Measurements from ENCODE around the gene GTF2H4.

GTF2H4 gene

GRCh38 chr6:30893666-30894065 lies 14.3 kb upstream of the GTF2H4 start:
- TF ChIP-seq, protein P1, sequence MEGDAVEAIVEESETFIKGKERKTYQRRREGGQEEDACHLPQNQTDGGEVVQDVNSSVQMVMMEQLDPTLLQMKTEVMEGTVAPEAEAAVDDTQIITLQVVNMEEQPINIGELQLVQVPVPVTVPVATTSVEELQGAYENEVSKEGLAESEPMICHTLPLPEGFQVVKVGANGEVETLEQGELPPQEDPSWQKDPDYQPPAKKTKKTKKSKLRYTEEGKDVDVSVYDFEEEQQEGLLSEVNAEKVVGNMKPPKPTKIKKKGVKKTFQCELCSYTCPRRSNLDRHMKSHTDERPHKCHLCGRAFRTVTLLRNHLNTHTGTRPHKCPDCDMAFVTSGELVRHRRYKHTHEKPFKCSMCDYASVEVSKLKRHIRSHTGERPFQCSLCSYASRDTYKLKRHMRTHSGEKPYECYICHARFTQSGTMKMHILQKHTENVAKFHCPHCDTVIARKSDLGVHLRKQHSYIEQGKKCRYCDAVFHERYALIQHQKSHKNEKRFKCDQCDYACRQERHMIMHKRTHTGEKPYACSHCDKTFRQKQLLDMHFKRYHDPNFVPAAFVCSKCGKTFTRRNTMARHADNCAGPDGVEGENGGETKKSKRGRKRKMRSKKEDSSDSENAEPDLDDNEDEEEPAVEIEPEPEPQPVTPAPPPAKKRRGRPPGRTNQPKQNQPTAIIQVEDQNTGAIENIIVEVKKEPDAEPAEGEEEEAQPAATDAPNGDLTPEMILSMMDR (IDR thresholded peaks at IDR 0.05; ENCODE audit: insufficient read depth, low read length, poor library complexity, severe bottlenecking) = no peak
- H3K36me3 ChIP-seq (ENCODE audit: control insufficient read depth, insufficient read depth, low read length) = peaks cover 17% of the 10 kb centered on the region
- H3K4me3 ChIP-seq (replicated peaks; ENCODE audit: low read depth, low read length) = no peak overlapping the region
- no peaks in the 10 kb centered on the region for H3K27me3 ChIP-seq (replicated peaks; ENCODE audit: control insufficient read depth, insufficient read depth, low read length)
- DNase-seq (ENCODE audit: extremely low read depth, insufficient read length) = no peak

DNA sequence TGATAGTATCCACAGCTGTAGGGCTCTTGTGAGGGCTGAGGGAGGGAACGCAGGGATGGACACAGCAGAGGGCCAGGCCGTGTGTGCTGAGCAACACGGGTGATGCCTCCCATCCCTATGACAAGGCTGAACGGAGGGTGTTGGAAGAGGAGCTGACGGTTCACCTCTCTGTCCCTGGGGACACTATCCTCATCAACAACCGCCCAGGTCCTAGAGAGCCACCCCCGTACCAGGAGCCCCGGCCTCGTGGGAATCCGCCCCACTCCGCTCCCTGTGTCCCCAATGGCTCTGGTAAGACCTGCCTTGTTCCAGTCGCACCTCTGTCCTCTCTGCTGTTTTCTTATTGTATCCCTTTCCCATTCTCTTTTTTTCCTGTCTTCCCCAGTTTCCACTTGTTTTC lies 13.6 kb upstream of the GTF2H4 start:
- no peaks in the 10 kb centered on the region for H3K27me3 ChIP-seq (replicated peaks; ENCODE audit: control insufficient read depth, insufficient read depth, low read length)
- no peak overlapping the region for H3K4me3 ChIP-seq (replicated peaks; ENCODE audit: low read depth, low read length)
- DNase-seq (ENCODE audit: extremely low read depth, insufficient read length) = no peak
- TF ChIP-seq, protein P1 (IDR thresholded peaks at IDR 0.05; ENCODE audit: insufficient read depth, low read length, poor library complexity, severe bottlenecking) = no peak
- H3K36me3 ChIP-seq (ENCODE audit: control insufficient read depth, insufficient read depth, low read length) = peaks cover 22% of the 10 kb centered on the region

DNA sequence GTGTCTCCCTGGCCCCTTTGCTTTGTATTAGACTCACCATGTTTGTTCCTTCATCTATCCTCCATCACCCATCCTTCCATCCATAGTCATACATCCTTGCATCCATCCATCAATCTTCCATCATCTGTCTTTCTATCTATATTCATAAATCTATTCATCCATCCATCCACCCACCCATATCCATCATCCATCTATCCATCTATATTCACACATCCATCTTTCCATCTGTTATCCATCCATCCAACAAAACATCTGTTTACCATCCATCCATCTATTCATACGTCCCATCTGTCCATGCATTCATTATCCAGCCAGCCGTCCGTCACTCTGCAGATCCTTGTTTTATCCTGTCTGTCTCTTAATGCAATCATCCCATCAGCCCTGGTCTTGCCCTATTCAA lies 13.1 kb upstream of the GTF2H4 start:
- DNase-seq (ENCODE audit: extremely low read depth, insufficient read length) = no peak
- Histone ChIP-seq H3K36me3 (ENCODE audit: control insufficient read depth, insufficient read depth, low read length) (peaks cover 20% of the 10 kb centered on the region), H3K4me3 (replicated peaks; ENCODE audit: low read depth, low read length) (no peak overlapping the region), H3K27me3 (replicated peaks; ENCODE audit: control insufficient read depth, insufficient read depth, low read length) (no peaks in the 10 kb centered on the region)
- TF ChIP-seq, protein P1 (IDR thresholded peaks at IDR 0.05; ENCODE audit: insufficient read depth, low read length, poor library complexity, severe bottlenecking) = no peak

- Histone ChIP-seq H3K4me3 (replicated peaks; ENCODE audit: low read depth, low read length) (no peak overlapping the region), H3K27me3 (replicated peaks; ENCODE audit: control insufficient read depth, insufficient read depth, low read length) (no peaks in the 10 kb centered on the region), H3K36me3 (ENCODE audit: control insufficient read depth, insufficient read depth, low read length) (peaks cover 18% of the 10 kb centered on the region)
- TF ChIP-seq, protein P1 (IDR thresholded peaks at IDR 0.05; ENCODE audit: insufficient read depth, low read length, poor library complexity, severe bottlenecking) = no peak
- DNase-seq (ENCODE audit: extremely low read depth, insufficient read length) = no peak
Observed at GRCh38 chr6:30895343-30895742, 12.7 kb upstream of the GTF2H4 start.

- Histone ChIP-seq H3K27me3 (replicated peaks; ENCODE audit: control insufficient read depth, insufficient read depth, low read length) (no peaks in the 10 kb centered on the region), H3K4me3 (replicated peaks; ENCODE audit: low read depth, low read length) (no peak overlapping the region), H3K36me3 (ENCODE audit: control insufficient read depth, insufficient read depth, low read length) (peaks cover 12% of the 10 kb centered on the region)
- TF ChIP-seq, protein P1 (IDR thresholded peaks at IDR 0.05; ENCODE audit: insufficient read depth, low read length, poor library complexity, severe bottlenecking) = no peak
- no peak for DNase-seq (ENCODE audit: extremely low read depth, insufficient read length)
Observed at GRCh38 chr6:30896541-30896940, 11.5 kb upstream of the GTF2H4 start.

DNA sequence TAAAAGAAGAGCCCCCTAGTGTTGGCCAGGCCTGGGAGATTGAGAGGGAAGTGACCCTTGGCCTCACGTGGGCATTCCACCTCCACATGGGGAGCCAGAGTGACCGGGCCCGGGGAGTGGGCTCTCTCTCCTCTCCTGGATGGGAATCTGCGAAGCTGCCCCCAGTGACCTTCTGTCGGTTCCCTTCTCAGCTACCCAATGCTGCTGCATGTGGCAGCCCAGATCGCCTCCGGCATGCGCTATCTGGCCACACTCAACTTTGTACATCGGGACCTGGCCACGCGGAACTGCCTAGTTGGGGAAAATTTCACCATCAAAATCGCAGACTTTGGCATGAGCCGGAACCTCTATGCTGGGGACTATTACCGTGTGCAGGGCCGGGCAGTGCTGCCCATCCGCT lies 10.1 kb upstream of the GTF2H4 start:
- H3K4me3 ChIP-seq (replicated peaks; ENCODE audit: low read depth, low read length) = no peak overlapping the region
- no peaks in the 10 kb centered on the region for H3K27me3 ChIP-seq (replicated peaks; ENCODE audit: control insufficient read depth, insufficient read depth, low read length)
- H3K36me3 ChIP-seq (ENCODE audit: control insufficient read depth, insufficient read depth, low read length) = peaks cover 12% of the 10 kb centered on the region
- TF ChIP-seq, protein P1 (IDR thresholded peaks at IDR 0.05; ENCODE audit: insufficient read depth, low read length, poor library complexity, severe bottlenecking) = no peak
- no peak for DNase-seq (ENCODE audit: extremely low read depth, insufficient read length)

All from GM06990 (cell line).